Vagina (tissue), 2 donors: ENCODE measurements around the gene WDFY1. TPM values are rescaled to one million over a fixed set of nuclear protein-coding genes. Genes with fewer than 3 reads are reported as not detected.
"Not testable (repeated sequence)": the region's sequence is repeated elsewhere in the genome, so short reads cannot be mapped to it uniquely, and the experiment has no call there.

Source experiments
- DNase-seq, 2 donors: peaks; one replicate each; pipeline ENCODE4 v3.0.0-alpha.2; 2017; ENCODE audit errors: extremely low spot score in 2 of 2
- H3K27ac ChIP-seq: fragments of 200-600 bp; sonication (generic); one replicate; pipeline ENCODE4 v1.5.1; 2019
- H3K27me3 ChIP-seq: fragments of 200-600 bp; sonication (generic); one replicate; pipeline ENCODE4 v1.5.1; 2019
- H3K36me3 ChIP-seq, 2 donors: fragments of 200-600 bp; sonication (generic); one replicate each; pipeline ENCODE4 v1.5.1; 2017 to 2019
- H3K4me1 ChIP-seq: fragments of 200-600 bp; sonication (generic); one replicate; pipeline ENCODE4 v1.5.1; 2019
- H3K4me3 ChIP-seq, 2 donors: fragments of 200-600 bp; sonication (generic); 1 replicate in 1 of 2; 2 replicates in 1 of 2; pipeline ENCODE4 v1.5.1; 2016 to 2019
- H3K9me3 ChIP-seq: fragments of 200-600 bp; sonication (generic); one replicate; pipeline ENCODE4 v1.5.1; 2019
- CTCF ChIP-seq, 3 experiments: fragments of 450-650 bp in 2 of 3; fragments of 200-600 bp in 1 of 3; sonication (generic) in 1 of 3; IDR thresholded peaks; one replicate each; pipeline ENCODE4 v1.5.1; 2017 to 2019; ENCODE audit warnings: antibody characterized with exemption in 3 of 3, mild to moderate bottlenecking in 2 of 3, moderate library complexity in 2 of 3
- POLR2A ChIP-seq, 2 donors: fragments of 450-650 bp; IDR thresholded peaks; one replicate each; pipeline ENCODE4 v1.6.1; 2017; ENCODE audit warnings: antibody characterized with exemption in 2 of 2, mild to moderate bottlenecking in 2 of 2, moderate library complexity in 2 of 2
- POLR2AphosphoS5 ChIP-seq, 2 donors: sonication (generic); formaldehyde crosslinking; IDR thresholded peaks; one replicate each; pipeline ENCODE4 v1.9.0; 2017; ENCODE audit warnings: antibody characterized with exemption in 2 of 2, mild to moderate bottlenecking in 2 of 2, low read depth in 1 of 2; ENCODE audit not compliant: insufficient read depth in 1 of 2
- intact Hi-C: fragments of 100-400 bp; cut with DNase I; formaldehyde crosslinking; loops from one replicate; pipeline ENCODE4 v1.15.1; 2023
- total RNA-seq: library from RNA; depleted of rRNA; stranded (reverse); fragments of >200 nt; gene quantifications from one replicate; pipeline ENCODE4 v1.2.3, GENCODE V29; 2016

WDFY1 gene
- total RNA-seq, 1 donor from 2014 or later, result 44.2 TPM

DNA sequence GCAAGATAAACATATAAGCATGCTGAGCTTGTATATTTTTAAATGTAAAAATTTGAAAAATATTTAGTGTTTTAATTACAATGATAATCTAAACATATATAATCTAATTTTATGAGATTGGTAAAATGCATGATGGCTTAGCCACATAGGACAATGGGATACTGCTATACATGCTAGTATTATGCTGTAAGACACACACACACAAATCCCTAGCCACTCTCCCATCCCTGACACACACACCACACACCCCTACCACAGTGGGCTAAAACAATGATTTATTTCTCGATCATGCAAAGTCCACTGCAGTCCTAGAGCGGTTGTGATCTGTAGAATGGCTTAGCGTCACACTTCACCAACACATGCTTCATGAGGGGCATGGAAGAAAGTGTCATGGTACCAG, 71.5 kb downstream of the WDFY1 start:
- no peak overlapping the region for H3K27ac ChIP-seq
- no peaks in the 10 kb centered on the region for H3K27me3 ChIP-seq
- TF ChIP-seq CTCF (IDR thresholded peaks at IDR 0.05) (no peak), POLR2AphosphoS5 (IDR thresholded peaks at IDR 0.05; ENCODE audit: insufficient read depth in 1 of 2, low read depth in 1 of 2) (no peak), POLR2A (IDR thresholded peaks at IDR 0.05) (no peak)
- no peaks in the 10 kb centered on the region for H3K4me1 ChIP-seq
- DNase-seq, result no peak
- no peaks in the 10 kb centered on the region for H3K9me3 ChIP-seq
- intact Hi-C loops, result no loop called here
- peaks cover 0 to 21% of the 10 kb centered on the region in 2 donors for H3K36me3 ChIP-seq
- no peak overlapping the region for H3K4me3 ChIP-seq

DNA sequence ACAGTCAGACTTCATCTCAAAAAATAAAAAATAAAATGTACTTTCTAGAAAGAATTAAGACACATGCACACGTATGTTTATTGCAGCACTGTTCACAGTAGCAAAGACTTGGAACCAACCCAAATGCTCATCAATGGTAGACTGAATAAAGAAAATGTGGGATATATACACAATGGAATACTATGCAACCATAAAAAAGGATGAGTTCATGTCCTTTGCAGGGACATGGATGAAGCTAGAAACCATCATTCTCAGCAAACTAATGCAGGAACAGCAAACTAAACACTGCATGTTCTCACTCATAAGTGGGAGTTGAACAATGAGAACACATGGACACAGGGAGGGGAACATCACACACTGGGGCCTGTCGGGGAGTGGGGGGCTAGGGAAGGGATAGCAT, 72.4 kb downstream of the WDFY1 start:
- H3K4me1 ChIP-seq, H3K27ac ChIP-seq, intact Hi-C loops, H3K9me3 ChIP-seq, H3K27me3 ChIP-seq, H3K4me3 ChIP-seq, DNase-seq: not testable (repeated sequence)
- H3K36me3 ChIP-seq, result peaks cover 0 to 12% of the 10 kb centered on the region in 2 donors

DNA sequence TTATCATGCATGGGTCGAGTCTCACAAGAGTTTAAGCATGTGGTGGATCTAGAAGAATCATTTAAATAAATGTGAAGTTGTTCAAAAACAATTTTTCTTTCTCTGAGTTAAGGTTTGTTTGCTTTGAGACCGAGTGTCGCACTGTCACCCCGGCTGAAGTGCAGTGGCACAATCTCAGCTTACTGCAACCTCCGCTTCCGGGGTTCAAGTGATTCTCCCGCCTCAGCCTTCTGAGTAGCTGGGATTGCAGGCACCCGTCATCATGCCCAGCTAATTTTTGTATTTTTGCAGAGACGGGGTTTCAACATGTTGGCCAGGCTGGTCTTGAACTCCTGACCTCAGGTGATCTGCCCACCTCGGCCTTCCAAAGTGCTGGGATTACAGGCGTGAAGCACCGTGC, 73.5 kb downstream of the WDFY1 start:
- DNase-seq, intact Hi-C loops, H3K4me3 ChIP-seq, H3K36me3 ChIP-seq, H3K27me3 ChIP-seq, H3K4me1 ChIP-seq, H3K27ac ChIP-seq, H3K9me3 ChIP-seq: not testable (repeated sequence)

- H3K4me1 ChIP-seq, result no peaks in the 10 kb centered on the region
- no peak for DNase-seq
- H3K4me3 ChIP-seq, result no peak overlapping the region
- intact Hi-C loops, result no loop called here
- TF ChIP-seq POLR2A (IDR thresholded peaks at IDR 0.05) (no peak), CTCF (IDR thresholded peaks at IDR 0.05) (no peak), POLR2AphosphoS5 (IDR thresholded peaks at IDR 0.05; ENCODE audit: insufficient read depth in 1 of 2, low read depth in 1 of 2) (no peak)
- no peak overlapping the region for H3K27ac ChIP-seq
- no peaks in the 10 kb centered on the region for H3K36me3 ChIP-seq
- H3K27me3 ChIP-seq, result no peaks in the 10 kb centered on the region
- no peaks in the 10 kb centered on the region for H3K9me3 ChIP-seq
These were observed 74.1 kb downstream of the WDFY1 start for GRCh38 chr2:223870840-223871611.

GRCh38 chr2:223868005-223868404, 77.1 kb downstream of the WDFY1 start:
- no peaks in the 10 kb centered on the region for H3K4me1 ChIP-seq
- H3K4me3 ChIP-seq, result no peak overlapping the region
- TF ChIP-seq POLR2A (IDR thresholded peaks at IDR 0.05) (no peak), CTCF (IDR thresholded peaks at IDR 0.05) (no peak), POLR2AphosphoS5 (IDR thresholded peaks at IDR 0.05; ENCODE audit: insufficient read depth in 1 of 2, low read depth in 1 of 2) (no peak)
- intact Hi-C loops, result no loop called here
- H3K36me3 ChIP-seq, result no peaks in the 10 kb centered on the region
- no peak overlapping the region for H3K27ac ChIP-seq
- DNase-seq, result no peak
- H3K27me3 ChIP-seq, result no peaks in the 10 kb centered on the region
- H3K9me3 ChIP-seq, result no peaks in the 10 kb centered on the region

GRCh38 chr2:223865907-223866508, 79.1 kb downstream of the WDFY1 start:
- H3K27ac ChIP-seq, result no peak overlapping the region
- TF ChIP-seq CTCF (IDR thresholded peaks at IDR 0.05) (no peak), POLR2A (IDR thresholded peaks at IDR 0.05) (no peak), POLR2AphosphoS5 (IDR thresholded peaks at IDR 0.05; ENCODE audit: insufficient read depth in 1 of 2, low read depth in 1 of 2) (no peak)

More at GRCh38 chr2:223865907-223866508, 79.1 kb downstream of the WDFY1 start:
- H3K4me3 ChIP-seq, result no peak overlapping the region
- no peaks in the 10 kb centered on the region for H3K36me3 ChIP-seq
- H3K27me3 ChIP-seq, result no peaks in the 10 kb centered on the region
- no peak for DNase-seq
- intact Hi-C loops, result no loop called here
- H3K9me3 ChIP-seq, result no peaks in the 10 kb centered on the region
- H3K4me1 ChIP-seq, result no peaks in the 10 kb centered on the region
